Type B pancreatic cell (in vitro differentiated cells): ENCODE data around the gene OR7A17. TPM values are rescaled to one million over a fixed set of nuclear protein-coding genes. Genes with fewer than 3 reads are reported as not detected.

ENCODE experiments used
- DNase-seq: peaks from one replicate; pipeline ENCODE4 v3.0.0; 2021; ENCODE audit warnings: mixed read lengths; ENCODE audit not compliant: unreplicated experiment; ENCODE audit errors: extremely low spot score
- H3K27ac Mint-ChIP-seq: 2 replicates; pipeline ENCODE4 v1.8.0; 2021; ENCODE audit warnings: mild to moderate bottlenecking, mixed read lengths
- H3K27me3 Mint-ChIP-seq: 2 replicates; pipeline ENCODE4 v1.8.0; 2021; ENCODE audit warnings: mixed read lengths
- H3K36me3 Mint-ChIP-seq: 2 replicates; pipeline ENCODE4 v1.8.0; 2021; ENCODE audit warnings: mixed read lengths
- H3K4me1 Mint-ChIP-seq: one replicate; pipeline ENCODE4 v1.8.0; 2021; ENCODE audit warnings: mixed read lengths; ENCODE audit not compliant: unreplicated experiment
- H3K4me3 Mint-ChIP-seq: 2 replicates; pipeline ENCODE4 v1.8.0; 2021; ENCODE audit warnings: mild to moderate bottlenecking, mixed read lengths
- H3K9me3 Mint-ChIP-seq: 2 replicates; pipeline ENCODE4 v1.8.0; 2021; ENCODE audit warnings: mixed read lengths
- total RNA-seq: library from RNA; stranded (reverse); gene quantifications from 2 replicates; pipeline ENCODE4 v1.2.1, GENCODE V29; 2021; ENCODE audit warnings: low replicate concordance
- TF ChIP-seq, protein P1 (sequence below): fragments of 200-600 bp; sonication (generic); conservative IDR thresholded peaks from 2 replicates; pipeline ENCODE4 v1.5.0; 2021; ENCODE audit warnings: antibody characterized with exemption, mild to moderate bottlenecking

OR7A17 gene
- total RNA-seq, 1 donor from 2014 or later: not detected

DNA sequence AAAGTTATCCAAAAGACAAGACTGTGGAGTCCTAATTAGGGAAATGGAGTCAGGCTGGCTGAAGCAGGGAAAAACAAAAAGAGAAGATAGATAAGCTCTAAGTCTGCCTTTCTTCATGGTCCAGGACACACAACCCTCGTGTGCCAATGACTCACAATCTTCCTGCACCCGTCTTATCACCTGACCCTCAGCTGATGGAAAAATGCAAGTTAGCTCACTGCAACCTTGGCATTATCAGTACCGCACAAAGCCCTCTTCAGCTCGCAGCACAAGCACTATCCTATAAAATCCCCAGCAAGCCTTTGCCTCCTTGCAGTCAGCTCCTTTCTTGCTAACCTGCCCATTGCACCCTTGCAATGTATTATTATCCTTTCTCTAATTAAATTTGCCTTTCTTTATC, 55.2 kb downstream of the OR7A17 start:
- no peak overlapping the region for H3K27ac Mint-ChIP-seq
- no peak for DNase-seq
- H3K27me3 Mint-ChIP-seq: no peaks in the 10 kb centered on the region

More for the DNA sequence above, 55.2 kb downstream of the OR7A17 start:
- Mint-ChIP-seq H3K4me3 (no peak overlapping the region), H3K36me3 (no peaks in the 10 kb centered on the region), H3K9me3 (peaks cover 10% of the 10 kb centered on the region), H3K4me1 (no peaks in the 10 kb centered on the region)
- TF ChIP-seq, protein P1, sequence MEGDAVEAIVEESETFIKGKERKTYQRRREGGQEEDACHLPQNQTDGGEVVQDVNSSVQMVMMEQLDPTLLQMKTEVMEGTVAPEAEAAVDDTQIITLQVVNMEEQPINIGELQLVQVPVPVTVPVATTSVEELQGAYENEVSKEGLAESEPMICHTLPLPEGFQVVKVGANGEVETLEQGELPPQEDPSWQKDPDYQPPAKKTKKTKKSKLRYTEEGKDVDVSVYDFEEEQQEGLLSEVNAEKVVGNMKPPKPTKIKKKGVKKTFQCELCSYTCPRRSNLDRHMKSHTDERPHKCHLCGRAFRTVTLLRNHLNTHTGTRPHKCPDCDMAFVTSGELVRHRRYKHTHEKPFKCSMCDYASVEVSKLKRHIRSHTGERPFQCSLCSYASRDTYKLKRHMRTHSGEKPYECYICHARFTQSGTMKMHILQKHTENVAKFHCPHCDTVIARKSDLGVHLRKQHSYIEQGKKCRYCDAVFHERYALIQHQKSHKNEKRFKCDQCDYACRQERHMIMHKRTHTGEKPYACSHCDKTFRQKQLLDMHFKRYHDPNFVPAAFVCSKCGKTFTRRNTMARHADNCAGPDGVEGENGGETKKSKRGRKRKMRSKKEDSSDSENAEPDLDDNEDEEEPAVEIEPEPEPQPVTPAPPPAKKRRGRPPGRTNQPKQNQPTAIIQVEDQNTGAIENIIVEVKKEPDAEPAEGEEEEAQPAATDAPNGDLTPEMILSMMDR: no peak

Other genes starting within 250 kb of the OR7A17 start
- gene ADGRE3, start 211.3 kb downstream of the OR7A17 start, total RNA-seq: not detected in 2 replicates
- gene ZNF333, start 196.1 kb downstream of the OR7A17 start, total RNA-seq: 11.1 and 22.5 TPM in 2 replicates
- gene ADGRE2, start 107.6 kb downstream of the OR7A17 start, total RNA-seq: 1.1 and 10.3 TPM in 2 replicates
- gene OR7A5, start 50.9 kb downstream of the OR7A17 start, total RNA-seq: not detected in 2 replicates
- not detected in 2 replicates for gene OR7C1, start 50.9 kb downstream of the OR7A17 start, total RNA-seq
- gene OR7A10, start 37.2 kb downstream of the OR7A17 start, total RNA-seq: not detected in 2 replicates
- not detected in 2 replicates for gene OR7C2, start 55.4 kb upstream of the OR7A17 start, total RNA-seq
- 6.4 and 15.2 TPM in 2 replicates for gene SLC1A6, start 93.7 kb upstream of the OR7A17 start, total RNA-seq
- gene CASP14, start 163.3 kb upstream of the OR7A17 start, total RNA-seq: not detected in 2 replicates
- not detected in 2 replicates for gene OR1I1, start 196.1 kb upstream of the OR7A17 start, total RNA-seq
- 7.3 and 23.7 TPM in 2 replicates for gene SYDE1, start 221.3 kb upstream of the OR7A17 start, total RNA-seq